Esophagus muscularis mucosa (tissue), 3 donors: ENCODE results near the gene BCL2L11.

Source experiments
- CTCF ChIP-seq, 3 experiments: fragments of 200-600 bp in 2 of 3; fragments of 450-650 bp in 1 of 3; sonication (generic) in 2 of 3; IDR thresholded peaks; one replicate each; pipeline ENCODE4 v1.5.1; 2017 to 2019; ENCODE audit warnings: antibody characterized with exemption in 3 of 3, mild to moderate bottlenecking in 2 of 3, moderate library complexity in 1 of 3
- EP300 ChIP-seq: sonication (generic); formaldehyde crosslinking; IDR thresholded peaks from one replicate; pipeline ENCODE4 v1.6.1; 2017; ENCODE audit warnings: antibody characterized with exemption

- TF ChIP-seq CTCF (IDR thresholded peaks at IDR 0.05) (no peak), EP300 (no peak)
Observed at GRCh38 chr2:111155610-111156009, 34.9 kb downstream of the BCL2L11 start.
